HEK293 (cell line): ENCODE data around the gene KLHDC10.

ENCODE experiments used
- BCL11A ChIP-seq: fragments of 450-650 bp; formaldehyde crosslinking; IDR thresholded peaks from 2 replicates; pipeline ENCODE4 v1.5.1; 2016; ENCODE audit warnings: low read depth, missing biosample characterization, missing genetic modification characterization
- CTCF ChIP-seq: fragments of 450-650 bp; formaldehyde crosslinking; IDR thresholded peaks from 2 replicates; pipeline ENCODE4 v1.5.1; 2016; ENCODE audit warnings: missing biosample characterization, missing genetic modification characterization
- ELK4 ChIP-seq: IDR thresholded peaks from 2 replicates; pipeline ENCODE4 v1.6.1; 2011; ENCODE audit warnings: mild to moderate bottlenecking, low read depth, low read length, borderline replicate concordance
- KLF1 ChIP-seq: fragments of 450-650 bp; formaldehyde crosslinking; IDR thresholded peaks from 2 replicates; pipeline ENCODE4 v1.5.1; 2016; ENCODE audit warnings: missing biosample characterization, missing genetic modification characterization
- OSR2 ChIP-seq: fragments of 450-650 bp; formaldehyde crosslinking; IDR thresholded peaks from 2 replicates; pipeline ENCODE4 v1.5.1; 2016; ENCODE audit warnings: missing biosample characterization, missing genetic modification characterization
- REST ChIP-seq: fragments of 450-650 bp; formaldehyde crosslinking; IDR thresholded peaks from 2 replicates; pipeline ENCODE4 v1.5.1; 2016; ENCODE audit warnings: missing biosample characterization, missing genetic modification characterization
- ZBTB7A ChIP-seq: fragments of 450-650 bp; formaldehyde crosslinking; IDR thresholded peaks from 2 replicates; pipeline ENCODE4 v1.5.1; 2016; ENCODE audit warnings: low read depth, missing biosample characterization, missing genetic modification characterization
- ZIC2 ChIP-seq: fragments of 450-650 bp; formaldehyde crosslinking; IDR thresholded peaks from 2 replicates; pipeline ENCODE4 v1.5.1; 2016; ENCODE audit warnings: missing biosample characterization, missing genetic modification characterization
- ZNF18 ChIP-seq: fragments of 450-650 bp; formaldehyde crosslinking; IDR thresholded peaks from 2 replicates; pipeline ENCODE4 v1.5.1; 2016; ENCODE audit warnings: missing biosample characterization, missing genetic modification characterization
- ZNF2 ChIP-seq: fragments of 450-650 bp; formaldehyde crosslinking; IDR thresholded peaks from 2 replicates; pipeline ENCODE4 v1.5.1; 2016; ENCODE audit warnings: missing biosample characterization, missing genetic modification characterization
- ZNF366 ChIP-seq: fragments of 450-650 bp; formaldehyde crosslinking; conservative IDR thresholded peaks from 2 replicates; pipeline ENCODE4 v1.5.1; 2016; ENCODE audit warnings: missing biosample characterization, missing genetic modification characterization
- ZNF654 ChIP-seq: fragments of 450-650 bp; formaldehyde crosslinking; IDR thresholded peaks from 2 replicates; pipeline ENCODE4 v1.5.1; 2016; ENCODE audit warnings: low read depth, missing biosample characterization, missing genetic modification characterization

- TF ChIP-seq ELK4: no peak
- no peak for TF ChIP-seq CTCF (tag by site-specific recombination)
- TF ChIP-seq ZNF18: no peak
- TF ChIP-seq ZBTB7A: no peak
- TF ChIP-seq ZIC2 (tag by site-specific recombination): no peak
- TF ChIP-seq KLF1 (tag by site-specific recombination): no peak
- TF ChIP-seq REST (tag by site-specific recombination): no peak
- no peak for TF ChIP-seq OSR2 (tag by site-specific recombination)
- TF ChIP-seq ZNF654: no peak
- TF ChIP-seq BCL11A (tag by site-specific recombination): no peak
- no peak for TF ChIP-seq ZNF366 (tag by site-specific recombination)
- no peak for TF ChIP-seq ZNF2 (tag by site-specific recombination)
Measured at GRCh38 chr7:130160023-130160422, 89.7 kb downstream of the KLHDC10 start.
